NK-92 treated with Interleukin-12 subunit alpha and Interleukin-12 subunit beta, amount 100 ng/mL, for 24 hours (cell line): Measurements from ENCODE around the gene RASGRP2.
A peak's percentile ranks its signal among the peaks of the same experiment; 100 is the strongest.

ENCODE experiments used
- DNase-seq: peaks from one replicate; lab custom pipeline; 2025; lab: John Stamatoyannopoulos, UW

The RASGRP2 gene

DNA sequence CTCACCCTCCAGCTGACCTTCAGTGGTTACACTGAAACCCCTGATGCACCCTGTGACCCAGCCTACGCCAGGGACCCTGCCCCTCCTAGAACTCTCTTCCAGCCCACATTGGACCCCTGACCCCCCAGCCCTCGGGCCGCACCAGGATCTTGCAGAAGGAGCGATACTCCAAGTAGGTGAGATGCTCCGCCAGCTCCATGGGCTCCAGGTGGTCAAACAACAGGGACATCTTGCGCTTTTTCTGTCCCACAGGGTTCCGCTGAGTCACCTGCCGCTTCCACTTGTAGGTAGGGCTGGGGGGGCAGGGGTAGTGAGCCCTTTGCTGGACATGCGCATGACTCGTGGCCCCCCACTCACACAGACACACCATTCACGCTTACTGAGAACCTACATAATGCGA, 4.1 kb downstream of the RASGRP2 start:
- no peak for DNase-seq

DNA sequence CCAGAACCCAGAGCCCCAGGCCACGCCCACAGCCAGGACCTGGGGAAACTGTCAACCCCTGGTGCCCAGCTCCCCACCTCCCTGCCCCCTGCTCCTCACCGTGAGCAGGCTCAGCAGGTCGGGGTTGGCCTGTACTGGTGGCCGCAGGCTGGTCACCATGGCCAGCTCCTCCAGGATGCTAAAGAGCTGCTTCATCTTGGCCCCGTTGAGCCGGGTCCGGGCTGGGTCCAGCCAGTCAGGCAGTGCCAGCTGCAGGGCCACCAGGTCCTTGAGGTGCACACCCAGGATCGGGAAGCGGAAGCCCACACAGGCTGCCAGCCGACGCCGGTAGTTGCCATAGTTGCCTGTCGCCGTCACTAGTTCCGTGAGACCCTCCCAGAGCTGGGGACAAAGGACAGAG, 7.3 kb downstream of the RASGRP2 start:
- no peak for DNase-seq

DNA sequence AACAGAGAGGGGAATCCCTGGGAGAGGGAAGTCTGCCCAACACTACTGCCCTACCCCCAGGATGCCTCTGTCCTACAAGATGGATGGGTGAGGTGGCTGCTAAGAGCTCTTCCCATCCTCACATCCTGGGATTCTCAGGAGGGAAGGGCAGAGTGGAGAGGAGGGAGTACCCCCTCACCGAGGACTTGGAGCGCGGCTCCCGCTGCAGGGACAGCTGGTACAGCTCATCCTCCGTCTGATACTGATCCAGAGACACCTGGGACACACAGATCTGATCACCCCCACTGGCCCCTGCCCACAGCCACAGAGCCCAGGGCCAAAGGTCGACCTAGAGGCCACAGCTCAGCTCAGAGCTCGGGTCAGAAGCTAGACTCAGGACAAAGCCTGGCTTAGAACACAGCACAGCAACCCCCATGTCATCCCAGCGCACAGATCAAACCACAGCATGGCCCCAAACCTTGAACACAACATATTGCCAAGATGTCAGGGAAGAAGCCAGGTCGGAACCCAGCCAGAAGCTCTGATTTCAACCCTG, 8.2 kb downstream of the RASGRP2 start:
- DNase-seq, result no peak

DNA sequence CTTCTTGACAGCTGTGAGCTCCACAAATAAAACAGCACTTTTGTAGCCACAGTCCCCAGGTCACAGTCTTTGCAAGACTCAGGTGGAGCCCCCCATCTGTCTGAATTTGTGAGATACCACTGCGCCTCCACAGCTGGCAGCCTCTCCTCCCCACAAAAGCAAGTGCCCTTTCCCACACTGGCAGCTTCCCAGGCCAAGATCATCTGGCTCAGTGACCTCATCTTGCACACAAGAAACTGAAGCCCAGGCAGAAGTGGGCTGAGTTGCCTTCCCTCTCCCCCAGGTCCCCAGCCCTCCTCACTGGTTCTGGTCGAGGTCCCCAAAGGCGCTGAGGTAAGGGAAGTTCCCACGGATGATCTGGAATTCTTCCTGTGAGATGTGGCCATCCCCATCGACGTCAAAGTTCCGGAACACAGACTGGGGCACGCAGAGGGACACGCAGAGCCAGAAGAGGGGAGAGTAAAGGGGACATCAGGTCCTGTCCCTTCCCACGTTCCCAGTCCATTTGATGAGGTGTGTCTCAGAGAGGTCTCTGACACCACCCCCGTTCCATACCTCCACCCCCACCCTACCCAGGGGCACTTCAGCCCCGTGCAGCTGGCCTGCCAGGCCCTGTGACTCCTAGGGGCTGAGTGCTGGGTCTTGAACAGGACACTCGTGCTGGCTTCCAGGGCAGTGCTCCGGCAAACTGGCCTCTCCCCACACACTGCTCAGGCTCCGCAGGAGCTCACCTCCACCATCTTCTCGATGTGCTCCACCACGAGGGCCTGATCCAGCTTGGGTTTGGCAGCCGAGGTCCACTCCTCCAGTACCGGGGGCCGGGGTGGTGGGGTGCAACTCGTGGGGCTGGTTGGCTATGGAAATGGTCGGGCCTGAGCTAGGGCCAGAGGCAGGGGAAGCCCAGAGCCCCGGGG, 8.9 kb downstream of the RASGRP2 start:
- no peak for DNase-seq

DNA sequence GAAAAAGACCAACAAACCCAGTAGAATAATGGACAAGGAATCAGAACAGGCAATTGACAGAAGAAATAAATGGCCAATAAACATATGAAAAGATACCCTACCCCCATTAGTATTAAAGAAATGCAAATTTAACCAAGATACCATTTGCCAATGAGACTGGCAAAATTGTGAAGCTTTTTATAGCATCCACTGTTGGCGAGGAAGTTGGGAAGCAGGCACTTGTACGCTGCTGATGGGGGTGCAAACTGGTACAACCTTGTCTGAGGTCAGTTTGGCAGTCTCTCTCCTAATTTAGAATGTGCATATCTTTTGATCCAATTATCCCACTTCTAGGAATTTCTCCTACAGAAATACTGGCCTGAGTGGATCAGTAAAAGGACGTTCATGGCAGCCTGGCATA, 12.3 kb downstream of the RASGRP2 start:
- DNase-seq, result no peak

DNA sequence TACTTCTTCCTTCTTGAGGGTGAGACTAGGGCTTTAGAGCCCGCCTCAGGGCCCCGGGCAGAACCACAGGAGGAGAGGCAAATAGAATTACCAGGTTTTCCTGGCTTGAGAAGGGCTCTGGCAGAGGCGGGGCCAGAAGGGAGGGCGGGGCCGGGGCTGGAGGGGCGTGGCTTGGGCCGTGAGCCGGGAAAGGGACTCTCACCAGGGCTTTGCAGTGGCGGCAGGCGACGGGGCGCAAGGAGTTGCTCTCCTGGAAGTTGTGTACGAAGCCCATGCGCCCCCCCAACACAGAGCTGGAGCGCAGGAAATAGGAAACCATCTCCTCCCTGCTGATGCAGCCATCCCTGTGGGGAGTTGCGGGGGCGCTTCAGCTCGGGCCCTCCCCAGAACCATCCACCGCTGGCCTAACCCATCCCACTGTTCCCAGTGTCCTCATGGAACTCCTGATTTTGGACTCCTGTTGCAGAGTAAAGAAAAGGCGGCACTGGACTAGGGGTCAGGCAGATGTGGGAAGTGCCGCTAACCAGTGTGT, 14.0 kb downstream of the RASGRP2 start:
- DNase-seq, result no peak

DNA sequence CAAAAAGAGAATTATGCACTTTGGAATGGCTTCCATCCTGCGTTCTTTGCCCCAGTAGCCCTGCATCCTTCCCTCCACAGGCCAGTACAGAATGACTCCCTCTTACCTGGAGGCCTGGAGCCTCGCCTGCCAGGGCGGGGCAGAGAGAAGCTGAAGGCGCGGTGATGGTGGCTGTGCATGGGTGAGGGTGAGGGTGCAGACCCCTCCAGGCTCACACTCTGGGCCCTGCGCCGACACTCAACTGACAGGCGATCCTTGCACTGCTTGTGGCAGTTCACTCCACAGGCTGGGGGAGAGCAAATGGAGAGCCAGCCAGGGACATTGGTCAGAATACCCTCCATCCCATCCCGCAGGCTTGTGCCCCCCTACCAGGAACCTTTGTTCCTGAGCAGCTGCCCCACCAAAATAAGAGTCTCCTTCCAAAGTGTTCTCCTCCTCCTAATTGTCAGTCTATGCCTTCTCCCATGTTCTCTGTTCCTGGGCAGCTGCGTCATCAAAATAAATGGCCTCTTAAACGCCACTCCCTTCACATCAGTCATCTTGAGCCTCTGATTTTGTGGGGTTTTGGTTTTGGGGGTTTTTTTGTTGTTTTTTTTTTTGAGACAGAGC, 15.1 kb downstream of the RASGRP2 start:
- DNase-seq, result no peak

DNA sequence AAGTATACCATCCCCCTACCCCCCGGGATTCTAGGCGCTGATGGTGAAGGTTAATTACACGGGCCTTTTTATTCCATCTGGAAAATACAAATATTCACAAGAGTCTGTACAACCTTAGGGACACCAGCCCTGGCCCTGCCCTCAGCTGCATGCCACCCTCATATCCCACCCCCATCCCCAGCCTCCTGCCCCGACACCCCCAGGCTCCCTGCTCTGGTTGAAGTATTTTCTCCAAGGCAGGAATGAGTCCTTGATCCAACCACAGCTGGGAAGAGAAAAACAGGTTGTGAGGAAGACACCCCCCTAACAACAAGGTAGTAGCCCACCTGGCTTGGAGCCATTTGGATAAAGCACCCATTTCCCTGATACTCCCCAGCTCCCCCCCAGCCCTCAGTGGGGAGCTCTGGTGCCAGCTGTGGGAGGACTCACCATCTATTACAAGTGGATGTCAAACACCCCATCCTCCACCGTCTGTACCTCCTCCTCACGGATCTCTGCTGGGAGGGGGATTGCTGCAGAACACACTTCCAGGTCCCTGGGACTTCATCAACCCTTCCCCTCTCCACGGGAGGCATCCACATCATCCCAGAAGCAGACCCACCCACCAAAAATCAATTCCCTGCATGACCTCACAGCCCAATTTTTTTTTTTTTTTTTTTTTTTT, 16.9 kb downstream of the RASGRP2 start:
- DNase-seq, result no peak

DNA sequence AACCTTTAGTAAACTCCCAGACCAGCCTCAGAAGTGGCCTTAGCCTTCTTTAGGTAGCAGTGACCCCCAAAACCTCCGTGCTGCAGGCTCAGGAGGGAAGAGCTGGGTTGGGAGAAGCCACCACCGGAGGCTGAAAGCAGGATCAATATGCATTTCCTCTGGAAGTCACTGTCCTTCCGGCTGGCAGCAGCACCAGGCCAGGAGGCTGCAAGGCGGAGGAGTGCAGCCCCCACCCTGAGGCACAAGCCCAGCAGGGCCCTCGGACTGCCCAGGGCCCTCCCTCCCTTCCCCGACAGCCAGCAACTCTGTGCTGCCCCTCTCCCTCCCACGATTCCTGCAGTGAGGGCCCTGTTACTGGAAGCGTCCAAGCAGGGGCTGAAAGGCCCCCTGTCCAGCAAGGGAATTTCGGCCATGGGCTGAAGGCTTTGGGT, 17.7 kb downstream of the RASGRP2 start:
- no peak for DNase-seq

DNA sequence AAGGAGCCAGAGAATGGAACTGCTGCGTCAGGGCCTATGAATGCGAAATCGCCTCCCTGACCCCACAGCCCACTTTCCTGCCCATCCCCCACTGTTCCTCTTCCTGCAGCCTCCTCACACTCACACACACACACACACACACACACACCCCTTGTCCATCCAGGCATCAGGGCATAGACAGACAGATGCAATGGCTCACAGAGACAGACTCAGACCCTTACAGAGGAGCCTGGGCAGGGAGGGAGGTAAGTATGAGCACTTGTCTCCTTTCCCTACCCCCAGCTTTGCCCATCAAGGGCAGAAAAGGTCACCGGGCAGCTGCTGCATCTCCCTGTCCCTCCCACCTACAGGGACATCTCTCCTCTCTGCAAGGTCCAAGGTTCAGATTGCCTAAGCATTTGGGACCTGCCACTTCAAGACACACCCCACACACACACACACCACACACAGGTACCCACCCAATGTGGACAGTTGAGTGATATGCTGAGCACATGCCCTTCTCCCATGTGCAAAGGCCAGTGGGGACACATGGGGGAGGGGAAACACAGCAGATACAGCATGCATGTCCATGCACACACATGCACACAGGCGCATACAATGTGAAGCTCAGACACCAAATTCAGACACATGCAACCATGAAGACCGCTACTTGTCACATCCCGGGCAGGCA, 18.9 kb downstream of the RASGRP2 start:
- no peak for DNase-seq

DNA sequence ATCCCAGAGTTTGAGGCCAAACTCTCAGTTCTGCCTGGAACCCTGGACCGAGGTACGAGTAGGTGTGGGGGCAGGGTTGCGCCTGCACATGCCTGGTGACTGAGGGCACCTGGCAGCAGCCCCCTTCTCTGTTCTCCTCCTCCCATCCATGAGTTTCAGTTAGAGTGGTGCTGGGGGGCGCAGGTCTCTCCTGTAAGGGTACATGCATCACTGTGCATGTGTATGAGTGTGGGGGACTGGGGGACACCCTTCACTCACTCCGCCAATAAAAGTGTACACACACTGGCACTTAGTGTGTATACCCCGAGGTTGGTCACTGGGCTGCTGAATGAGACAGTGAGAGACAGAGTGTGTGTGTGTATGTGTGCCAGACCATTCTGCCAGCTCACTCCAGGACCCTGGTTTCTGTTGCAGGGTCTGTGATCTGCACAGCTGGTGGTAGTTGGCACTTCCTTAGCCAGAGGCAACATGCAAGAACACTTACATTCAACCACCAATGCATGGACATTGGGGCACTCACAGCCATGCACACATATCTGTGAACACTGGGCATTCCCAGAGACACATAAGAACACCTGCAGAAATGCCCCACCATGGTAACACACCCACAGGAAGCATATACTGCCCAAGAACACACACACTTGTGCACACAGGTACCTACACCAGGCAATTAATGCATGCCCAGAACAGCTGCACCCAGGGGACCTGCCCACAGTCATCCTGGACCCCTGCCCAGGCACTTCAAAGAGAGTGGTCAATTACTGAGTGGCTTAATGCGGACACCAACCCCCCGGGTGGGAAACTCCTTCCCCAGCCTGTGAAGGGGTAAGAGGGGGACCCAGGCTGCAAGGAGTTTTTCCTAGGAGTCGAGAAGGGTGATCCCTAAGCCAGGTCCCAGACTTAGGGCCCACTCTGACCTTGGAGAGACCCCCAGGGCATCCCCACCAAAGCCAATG, 19.8 kb downstream of the RASGRP2 start:
- no peak for DNase-seq

DNA sequence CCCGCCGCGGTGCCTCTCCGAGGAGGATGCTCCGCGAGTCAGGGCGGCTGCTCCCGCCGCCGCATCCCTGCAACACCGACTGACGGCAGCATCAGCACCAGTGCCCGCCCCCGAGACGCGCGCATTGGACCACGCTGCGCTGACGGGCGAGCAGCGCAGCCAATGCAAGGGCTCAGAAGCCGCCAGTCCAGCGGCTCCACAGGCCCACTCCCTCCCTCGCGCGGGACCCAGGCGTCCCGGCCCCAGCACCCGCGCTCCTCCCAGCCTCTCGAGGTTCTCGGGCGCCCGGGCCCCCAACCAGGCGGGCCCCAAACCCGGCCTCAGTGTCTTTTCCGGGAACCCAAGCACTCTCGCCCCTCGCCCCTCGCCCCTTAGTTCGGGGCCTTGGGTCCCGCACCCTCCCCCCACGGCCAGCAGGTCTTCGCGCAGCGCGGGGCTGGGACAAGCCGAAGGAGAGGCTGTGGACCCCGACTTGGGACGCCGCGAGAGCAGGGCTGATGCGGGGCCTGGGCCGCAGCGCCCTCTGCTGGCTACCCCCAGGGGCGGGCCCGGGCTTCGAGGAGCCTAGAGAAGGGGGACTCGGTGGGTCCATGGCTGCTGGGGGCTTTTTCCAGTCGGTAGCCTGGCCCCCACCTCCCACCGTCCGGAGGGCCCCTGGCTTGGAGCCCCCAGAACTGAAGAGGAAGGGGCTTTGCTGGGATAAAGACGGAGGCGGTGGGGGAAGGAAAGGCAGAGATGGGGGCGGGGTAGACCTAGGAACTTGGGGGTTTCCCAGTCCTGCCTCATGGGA, 20.6 kb downstream of the RASGRP2 start, which contains the start of gene NRXN2:
TSS of gene NRXN2 (minus strand) at position 81 of the 790 bp plus-strand sequence. CDS start 9,498 bp downstream, outside the sequence.
- DNase-seq, result peak; percentile 81

DNA sequence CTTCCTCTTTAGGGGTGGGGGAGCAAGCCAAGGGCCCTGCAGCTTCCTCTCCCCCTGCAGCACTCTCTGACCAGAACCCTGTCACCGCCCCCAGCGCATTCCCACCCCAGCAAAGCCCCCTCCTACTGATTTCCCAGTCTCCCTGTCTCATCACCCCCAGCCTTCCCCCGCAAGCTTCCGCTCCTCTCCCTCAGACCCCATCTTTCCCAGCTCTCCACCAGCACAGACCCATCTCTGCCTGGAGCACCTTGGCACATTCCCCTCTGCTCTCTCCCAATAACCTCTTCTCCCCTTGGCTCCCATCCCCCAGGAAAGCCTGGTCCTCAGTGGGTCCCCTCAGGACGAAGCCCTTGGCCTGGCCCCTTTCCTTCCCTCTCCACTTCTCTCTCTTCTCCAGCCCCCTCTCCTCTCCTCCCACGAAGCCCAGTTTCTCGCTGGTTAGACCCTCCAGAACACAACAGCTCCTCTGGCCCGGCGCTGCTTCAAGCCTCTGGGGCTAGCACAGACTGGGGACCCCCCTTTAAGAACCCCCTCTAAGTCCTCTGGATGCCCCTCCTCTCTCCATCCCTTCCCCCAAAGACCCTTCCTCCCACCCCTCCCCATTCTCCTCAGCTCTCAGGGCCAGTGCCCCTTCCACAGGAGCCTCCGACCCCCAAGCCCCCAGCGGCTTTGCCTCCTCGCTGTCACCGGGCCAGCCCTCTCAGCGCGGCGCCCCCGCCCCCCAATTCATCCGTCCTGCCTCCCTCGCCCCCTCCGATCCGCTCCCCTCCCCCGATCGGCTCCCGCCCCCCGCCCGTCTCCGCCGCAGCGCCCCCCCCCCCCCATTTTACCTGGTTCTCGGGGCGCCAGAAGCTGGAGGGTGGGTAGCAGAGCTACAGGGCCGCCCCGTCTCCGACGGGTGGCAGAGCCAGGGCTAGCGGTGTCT, 21.5 kb downstream of the RASGRP2 start:
- no peak for DNase-seq

DNA sequence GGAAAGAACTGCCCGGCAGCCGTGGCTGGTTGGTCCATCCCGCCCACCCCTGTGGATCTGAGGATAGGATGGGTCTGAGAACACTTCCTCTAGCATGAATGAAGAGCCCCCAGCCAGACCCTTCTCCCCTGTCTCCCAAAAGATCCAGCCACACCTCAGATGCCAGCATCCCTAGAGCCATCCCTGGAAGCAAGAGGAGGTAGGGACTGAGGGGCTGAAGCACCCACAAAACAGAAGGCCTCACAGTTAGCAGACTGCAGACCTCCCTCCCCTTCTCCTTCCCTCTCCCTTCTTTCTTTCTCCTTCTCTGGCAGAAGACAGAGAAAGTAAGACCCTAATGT, 22.6 kb downstream of the RASGRP2 start:
- DNase-seq, result no peak

DNA sequence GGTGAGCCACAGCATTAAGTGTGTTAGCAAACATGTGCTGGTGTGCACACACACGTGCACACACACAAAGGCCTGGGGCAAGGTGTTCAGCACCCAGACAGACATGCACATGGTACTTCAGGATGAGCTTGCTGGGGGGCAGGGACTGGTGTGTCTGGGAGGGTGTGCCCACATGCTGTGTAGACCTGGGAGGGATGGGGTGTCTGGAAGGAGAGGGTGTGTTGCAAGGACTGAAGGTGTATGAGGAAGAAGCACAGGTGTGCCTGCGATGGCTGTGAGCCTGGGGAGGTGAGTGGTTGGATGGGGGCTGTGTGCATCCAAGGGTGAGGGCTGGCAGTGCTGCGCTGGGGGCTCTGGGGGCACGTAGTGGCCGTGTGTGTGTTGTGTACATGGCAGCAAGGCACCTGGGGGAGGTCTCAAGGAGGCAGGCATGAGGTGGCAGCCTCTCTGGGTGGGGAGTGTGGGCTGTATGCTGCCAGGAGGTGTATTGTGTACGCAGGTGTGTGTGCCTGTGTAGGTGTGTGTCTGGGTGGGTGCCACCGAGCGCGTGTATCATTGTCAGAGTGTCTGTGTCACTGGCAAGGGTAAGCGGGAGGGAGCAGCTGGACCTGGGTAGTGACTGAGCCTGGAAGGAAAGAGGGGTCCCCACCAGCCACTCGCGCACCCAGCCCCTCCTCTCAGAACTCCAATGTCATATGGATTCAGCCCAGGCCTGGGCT, 23.1 kb downstream of the RASGRP2 start:
- DNase-seq, result no peak

DNA sequence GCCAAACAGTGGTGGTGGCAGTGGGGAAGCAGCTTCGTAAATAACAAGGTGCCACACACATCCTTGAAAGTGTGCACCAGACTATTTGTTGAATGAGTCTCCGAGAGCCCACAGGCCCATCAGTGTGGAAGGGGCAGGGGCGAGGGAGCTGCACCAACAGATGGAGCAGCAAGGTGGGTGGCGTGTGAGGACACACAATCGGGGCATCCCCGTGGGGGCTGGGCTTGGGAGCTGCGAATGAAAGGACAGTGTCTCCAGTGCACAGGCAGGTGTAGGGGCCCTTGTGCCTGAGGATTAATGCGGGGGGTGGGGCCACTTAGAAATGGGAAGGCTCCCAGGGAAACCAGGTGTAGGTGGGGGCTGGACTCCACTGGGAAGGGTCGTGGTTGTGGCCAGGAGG, 23.8 kb downstream of the RASGRP2 start:
- DNase-seq, result no peak

DNA sequence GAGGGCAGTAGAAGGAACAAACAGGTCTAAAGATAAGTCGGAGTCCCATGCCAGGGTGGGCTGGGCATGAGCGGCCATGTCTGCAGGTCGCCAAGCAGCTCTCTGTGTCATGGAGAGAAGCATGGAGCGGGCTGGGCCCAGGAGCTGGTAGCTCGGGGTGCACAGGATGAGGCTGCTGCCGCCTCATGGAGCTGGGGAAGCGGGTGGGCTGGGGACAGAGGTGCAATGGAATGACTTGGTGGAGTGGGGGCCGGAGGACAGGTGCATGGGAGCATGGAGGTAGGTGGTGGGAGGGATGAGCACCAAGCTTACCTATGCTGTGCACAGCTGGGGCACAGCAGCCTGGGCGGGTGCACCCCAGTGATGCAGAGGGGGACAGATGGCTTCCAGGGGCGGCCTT, 24.5 kb downstream of the RASGRP2 start:
- no peak for DNase-seq

DNA sequence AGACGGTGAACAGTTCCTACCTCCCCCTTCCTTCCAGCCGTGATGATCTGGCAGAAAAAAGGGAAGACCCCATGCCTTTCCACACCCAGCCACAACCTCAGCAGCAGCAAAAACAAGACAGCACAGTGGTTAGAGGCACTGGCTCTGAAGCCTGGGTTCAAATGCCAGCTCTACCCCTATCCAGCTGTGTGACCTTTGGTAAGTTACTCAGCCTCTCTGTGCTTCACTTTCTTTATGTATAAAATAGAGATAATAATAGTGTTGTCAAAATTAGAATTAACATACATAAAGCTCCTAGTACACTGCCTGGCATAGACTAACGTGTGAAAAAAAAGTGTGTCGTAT, 25.2 kb downstream of the RASGRP2 start:
- no peak for DNase-seq
